GM21447 (cell line): ENCODE results near the gene CRTAP.
"Not testable (repeated sequence)": the region's sequence is repeated elsewhere in the genome, so short reads cannot be mapped to it uniquely, and the experiment has no call there.

Source experiments
- ATAC-seq: cut with Tn5 transposase; IDR thresholded peaks from one replicate; pipeline ENCODE4 v1.9.1; 2021; ENCODE audit not compliant: unreplicated experiment

Gene CRTAP

GRCh38 chr3:33099109-33099645, 14.6 kb upstream of the CRTAP start:
- ATAC-seq: no peak

DNA sequence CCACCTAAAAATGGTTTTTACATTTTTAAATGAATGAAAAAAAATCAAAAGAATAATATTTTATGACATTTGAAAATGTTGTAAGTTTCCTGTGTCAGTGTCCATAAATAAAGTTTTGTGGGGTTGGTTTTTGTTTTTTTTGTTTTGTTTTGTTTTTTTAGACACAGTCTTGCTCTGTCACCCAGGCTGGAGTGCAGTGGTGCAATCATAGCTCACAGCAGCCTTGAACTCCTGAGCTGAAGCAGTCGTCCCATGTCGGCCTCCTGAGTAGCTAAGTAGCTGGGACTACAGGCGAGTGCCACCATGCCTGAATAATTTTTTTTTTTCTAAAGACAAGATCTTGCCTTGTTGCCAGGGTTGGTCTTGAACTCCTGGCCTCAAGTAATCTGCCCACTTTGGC, 14.1 kb upstream of the CRTAP start:
- ATAC-seq: no peak

DNA sequence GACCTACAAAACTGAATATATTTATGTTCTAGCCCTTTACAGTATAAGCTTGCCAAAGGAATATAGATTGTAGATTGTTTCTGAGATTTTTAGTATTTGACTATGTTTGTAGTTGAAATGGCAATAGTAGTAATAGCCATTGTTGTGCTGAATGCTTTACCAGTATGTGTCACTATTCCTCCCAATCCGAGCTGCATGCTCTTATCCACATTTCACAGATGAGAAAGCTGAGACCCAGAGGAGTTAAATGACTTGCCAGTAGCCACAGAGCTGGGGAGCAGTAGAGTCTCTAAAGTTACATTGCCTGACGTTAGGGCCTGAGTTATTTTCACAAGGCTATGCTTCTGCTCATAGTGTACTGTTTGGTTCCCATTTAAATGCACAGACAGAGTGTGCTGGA, 13.6 kb upstream of the CRTAP start:
- no peak for ATAC-seq

DNA sequence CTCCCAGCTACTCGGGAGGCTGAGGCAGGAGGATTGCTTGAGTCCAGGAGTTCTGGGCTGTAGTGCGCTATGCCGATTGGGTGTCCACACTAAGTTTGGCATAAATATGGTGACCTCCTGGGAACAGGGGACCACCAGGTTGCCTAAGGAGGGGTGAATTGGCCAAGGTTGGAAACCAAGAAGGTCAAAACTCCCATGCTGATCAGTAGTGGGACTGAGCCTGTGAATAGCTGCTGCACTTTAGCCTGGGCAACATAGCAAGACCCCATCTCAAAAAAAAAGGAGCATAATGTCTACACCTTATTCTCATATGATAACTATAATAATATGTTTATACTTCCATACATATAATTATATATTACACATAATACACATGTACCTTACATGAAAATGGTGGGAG, 10.8 kb upstream of the CRTAP start:
- no peak for ATAC-seq

DNA sequence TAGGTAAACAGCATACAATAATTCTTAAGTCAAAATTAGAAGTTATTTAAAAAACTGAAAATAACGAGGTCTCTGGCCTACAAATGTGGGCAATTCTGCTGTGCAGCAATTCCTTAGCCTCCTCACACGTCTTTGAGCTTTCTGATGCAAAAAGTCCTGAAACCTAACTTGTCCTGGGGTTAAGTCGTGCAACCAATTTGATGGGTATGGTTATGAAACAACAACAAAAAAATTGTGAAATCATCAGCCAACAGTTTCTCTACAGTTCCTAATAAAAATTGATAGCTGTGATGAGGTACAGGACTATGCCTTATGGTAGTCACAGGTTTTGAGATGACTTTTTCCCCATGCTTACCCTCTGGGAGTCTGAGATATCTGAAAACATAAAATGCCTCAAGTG, 10.3 kb upstream of the CRTAP start:
- no peak for ATAC-seq

- no peak for ATAC-seq
Observed at GRCh38 chr3:33104803-33105202, 9.0 kb upstream of the CRTAP start.

DNA sequence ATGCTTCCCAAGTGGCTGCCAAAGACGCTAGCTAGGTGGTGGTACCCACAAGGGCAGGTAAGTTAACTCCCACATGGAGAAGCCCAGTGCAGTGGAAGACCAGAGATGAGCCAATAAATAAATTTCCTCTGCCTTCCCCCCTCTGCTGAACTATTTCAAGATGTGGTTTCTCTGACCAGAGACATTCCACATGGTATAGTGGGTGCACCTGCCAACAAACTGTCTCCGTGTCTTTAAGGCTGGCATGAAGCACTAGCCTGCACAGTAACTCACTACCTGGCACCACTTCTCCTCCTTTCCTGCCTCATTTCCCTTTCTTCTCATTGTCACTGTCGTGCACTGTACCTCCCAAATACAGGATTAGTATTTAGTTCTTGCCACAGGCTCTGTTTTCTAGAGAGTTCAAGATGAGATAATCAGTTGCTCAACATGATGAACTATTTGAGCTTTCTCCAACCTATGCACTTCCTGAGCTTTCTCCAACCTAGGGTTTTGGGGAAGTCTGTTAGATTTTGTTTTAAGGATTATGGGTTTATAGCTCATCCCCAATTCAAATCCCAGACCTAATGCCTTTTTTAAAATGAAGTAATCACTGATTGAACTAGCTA, 8.4 kb upstream of the CRTAP start:
- no peak for ATAC-seq

DNA sequence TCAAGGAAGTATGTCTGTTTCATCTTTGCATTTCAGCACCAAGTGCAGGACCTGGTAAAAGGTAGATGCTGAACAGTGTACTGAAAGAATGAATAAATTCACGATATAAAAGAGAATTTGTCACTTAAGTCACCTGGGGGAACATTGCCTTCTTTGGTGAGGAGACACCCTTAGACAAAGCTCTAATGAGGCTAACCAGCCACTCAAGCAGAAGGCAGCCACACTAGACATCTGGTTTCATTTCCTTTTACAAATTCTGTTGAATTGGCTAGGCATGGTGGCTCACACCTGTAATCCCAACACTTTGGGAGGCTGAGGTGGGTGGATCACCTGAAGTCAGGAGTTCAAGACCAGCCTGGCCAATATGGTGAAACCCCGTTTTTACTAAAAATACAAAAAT, 7.0 kb upstream of the CRTAP start:
- not testable (repeated sequence) for ATAC-seq

- peak; percentile 30 for ATAC-seq
Observed at GRCh38 chr3:33111581-33111980, 2.2 kb upstream of the CRTAP start.

DNA sequence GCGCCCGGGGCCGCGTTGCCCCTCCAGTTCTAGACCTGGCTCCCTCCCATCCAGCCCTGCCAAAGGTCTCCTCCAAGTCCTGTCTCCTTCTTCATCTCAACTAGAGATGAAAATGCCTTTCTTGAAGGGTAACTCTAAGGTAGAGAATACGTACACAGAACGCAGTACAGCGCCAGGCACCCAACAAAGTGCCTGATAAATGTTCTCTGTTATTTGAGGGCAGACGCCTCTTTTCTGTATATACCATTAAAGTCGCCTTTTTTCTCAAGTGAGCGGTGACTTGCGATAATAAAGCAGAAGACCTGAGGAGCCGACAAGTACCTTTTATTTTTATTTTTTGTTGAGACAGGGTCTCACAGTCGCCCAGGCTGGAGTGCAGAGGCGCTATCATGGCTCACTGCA, 809 bp downstream of the CRTAP start:
- peak; percentile 3 for ATAC-seq

GRCh38 chr3:33115024-33115768, 1.4 kb downstream of the CRTAP start:
- no peak for ATAC-seq

- no peak for ATAC-seq
Observed at GRCh38 chr3:33117461-33117860, 3.6 kb downstream of the CRTAP start.

- no peak for ATAC-seq
Observed at GRCh38 chr3:33119891-33120290, 6.1 kb downstream of the CRTAP start.

DNA sequence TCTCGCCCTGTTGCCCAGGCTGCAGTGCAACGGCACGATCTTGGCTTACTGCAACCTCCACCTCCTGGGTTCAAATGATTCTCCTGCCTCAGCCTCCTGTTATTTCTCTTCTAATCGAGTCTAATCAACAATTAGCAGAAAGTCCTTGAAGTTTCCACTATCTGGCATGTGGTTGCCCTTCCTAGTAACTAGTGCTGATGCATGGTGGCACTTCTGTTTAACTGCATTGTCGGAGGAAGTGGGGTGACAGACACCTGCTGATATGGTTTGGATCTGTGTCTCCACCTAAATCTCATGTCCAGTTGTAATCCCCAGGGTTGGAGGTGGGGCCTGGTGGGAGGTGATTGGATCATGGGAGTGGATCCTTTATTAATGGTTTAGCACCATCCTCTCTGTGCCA, 9.2 kb downstream of the CRTAP start:
- ATAC-seq: no peak

- no peak for ATAC-seq
Observed at GRCh38 chr3:33124638-33125037, 10.8 kb downstream of the CRTAP start.

GRCh38 chr3:33125840-33126239, 12.0 kb downstream of the CRTAP start:
- ATAC-seq: no peak

GRCh38 chr3:33128706-33129105, 14.9 kb downstream of the CRTAP start:
- no peak for ATAC-seq

DNA sequence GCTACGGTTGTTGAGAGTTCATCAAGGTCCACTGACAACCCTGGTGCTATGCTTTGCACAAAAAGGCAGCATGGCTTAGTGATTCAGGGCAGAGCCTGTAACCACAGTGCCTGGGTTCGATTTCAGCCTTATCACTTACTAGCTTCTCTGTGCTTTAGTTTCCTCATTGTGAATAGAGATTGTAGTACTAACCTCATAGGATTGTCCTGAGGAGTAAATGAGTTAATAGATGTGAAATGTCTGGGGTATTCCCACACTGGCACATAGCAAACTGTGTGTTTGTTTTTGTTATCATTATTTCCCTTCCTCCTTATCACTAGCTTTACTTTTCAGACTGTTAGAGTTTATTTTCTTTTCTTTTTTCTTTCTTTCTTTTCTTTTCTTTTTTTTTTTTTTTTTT, 16.3 kb downstream of the CRTAP start:
- no peak for ATAC-seq

- peak; percentile 78 for ATAC-seq
Observed at GRCh38 chr3:33131331-33132018, 17.7 kb downstream of the CRTAP start.

GRCh38 chr3:33132019-33132360, 18.2 kb downstream of the CRTAP start:
- ATAC-seq: peak; percentile 13

- no peak for ATAC-seq
Observed at GRCh38 chr3:33134026-33134625, 20.3 kb downstream of the CRTAP start.

GRCh38 chr3:33137691-33138090, 23.9 kb downstream of the CRTAP start:
- ATAC-seq: no peak
